HepG2 (cell line): Measurements from ENCODE around the gene CENPB. TPM values are rescaled to one million over a fixed set of nuclear protein-coding genes. Genes with fewer than 3 reads are reported as not detected.

ENCODE experiments used
- AGO1 ChIP-seq: fragments of 200-400 bp; formaldehyde crosslinking; IDR thresholded peaks from 2 replicates; pipeline ENCODE4 v1.6.1; 2017; ENCODE audit warnings: mild to moderate bottlenecking, low read depth, low read length, moderate library complexity; ENCODE audit not compliant: poor library complexity, severe bottlenecking
- GABPB1 ChIP-seq: IDR thresholded peaks from 2 replicates; pipeline ENCODE4 v1.6.1; 2016; ENCODE audit warnings: mild to moderate bottlenecking, missing genetic modification reagents, moderate library complexity, missing compliant biosample characterization
- HCFC1 ChIP-seq: fragments of 150-350 bp; IDR thresholded peaks from 2 replicates; pipeline ENCODE4 v1.6.1; 2014; ENCODE audit warnings: low read depth, low read length
- HES4 ChIP-seq: sonication (generic); formaldehyde crosslinking; IDR thresholded peaks from 2 replicates; pipeline ENCODE4 v1.9.0; 2021; ENCODE audit warnings: mild to moderate bottlenecking, missing genetic modification reagents, borderline replicate concordance
- KDM2A ChIP-seq: sonication (generic); formaldehyde crosslinking; IDR thresholded peaks from 2 replicates; pipeline ENCODE4 v1.4.0; 2020; ENCODE audit warnings: low read depth, missing genetic modification reagents, borderline replicate concordance
- MTA1 ChIP-seq: sonication (generic); formaldehyde crosslinking; IDR thresholded peaks from 2 replicates; pipeline ENCODE4 v1.4.0; 2020; ENCODE audit warnings: missing genetic modification reagents, mild to moderate bottlenecking, borderline replicate concordance
- NR2C2 ChIP-seq: sonication (generic); formaldehyde crosslinking; IDR thresholded peaks from 2 replicates; pipeline ENCODE4 v1.4.0; 2020; ENCODE audit warnings: missing genetic modification reagents, mild to moderate bottlenecking, moderate library complexity, borderline replicate concordance
- SAP130 ChIP-seq: IDR thresholded peaks from 2 replicates; pipeline ENCODE4 v1.6.1; 2016; ENCODE audit warnings: low read depth
- SMARCC2 ChIP-seq: fragments of 450-650 bp; IDR thresholded peaks from 2 replicates; pipeline ENCODE4 v1.6.1; 2017; ENCODE audit warnings: antibody characterized with exemption, mild to moderate bottlenecking
- SOX5 ChIP-seq: IDR thresholded peaks from 2 replicates; pipeline ENCODE4 v1.6.1; 2016; ENCODE audit warnings: borderline replicate concordance
- TOPORS ChIP-seq: sonication (generic); formaldehyde crosslinking; IDR thresholded peaks from 2 replicates; pipeline ENCODE4 v1.8.0; 2023; ENCODE audit warnings: mild to moderate bottlenecking, missing genetic modification reagents
- XRCC5 ChIP-seq: fragments of 200-400 bp; formaldehyde crosslinking; optimal IDR thresholded peaks from 2 replicates; pipeline ENCODE3; 2017; ENCODE audit warnings: mild to moderate bottlenecking, low read length
- ZC3H4 ChIP-seq: sonication (generic); formaldehyde crosslinking; IDR thresholded peaks from 2 replicates; pipeline ENCODE4 v1.4.0; 2020; ENCODE audit warnings: missing genetic modification reagents, borderline replicate concordance
- ZFP91 ChIP-seq: sonication (generic); formaldehyde crosslinking; IDR thresholded peaks from 2 replicates; pipeline ENCODE4 v1.9.0; 2022; ENCODE audit warnings: missing genetic modification reagents, mild to moderate bottlenecking, borderline replicate concordance
- ZNF142 ChIP-seq: sonication (generic); formaldehyde crosslinking; IDR thresholded peaks from 2 replicates; pipeline ENCODE4 v1.4.0; 2020; ENCODE audit warnings: missing genetic modification reagents
- ZNF256 ChIP-seq: sonication (generic); formaldehyde crosslinking; conservative IDR thresholded peaks from 2 replicates; pipeline ENCODE4 v1.4.0; 2020; ENCODE audit warnings: missing genetic modification reagents
- ZNF615 ChIP-seq: sonication (generic); formaldehyde crosslinking; IDR thresholded peaks from 2 replicates; pipeline ENCODE4 v1.5.0; 2020; ENCODE audit warnings: mild to moderate bottlenecking, missing genetic modification reagents, borderline replicate concordance
- ZSCAN31 ChIP-seq: sonication (generic); formaldehyde crosslinking; IDR thresholded peaks from 2 replicates; pipeline ENCODE4 v1.5.0; 2020; ENCODE audit warnings: low read depth, mild to moderate bottlenecking, missing genetic modification reagents
- polyA plus RNA-seq, 8 experiments: library from polyadenylated mRNA; depleted of rRNA in 3 of 8; stranded (reverse) in 7 of 8; unstranded in 1 of 8; fragments of >200 nt; fragmentation: Illumina TruSeq in 4 of 8; extraction: Trizol in 4 of 8; gene quantifications; 2 replicates each; pipeline versions ENCODE4 v1.2.1 to v1.2.3, GENCODE V29; 2011 to 2016; ENCODE audit warnings: low read depth in 4 of 8, missing spikeins in 1 of 8, mixed read lengths in 1 of 8; ENCODE audit not compliant: insufficient read depth in 1 of 8
- total RNA-seq, 5 experiments: library from RNA; depleted of rRNA; stranded (reverse); fragments of >200 nt; fragmentation: Illumina TruSeq; extraction: Trizol; gene quantifications; 2 replicates each; pipeline ENCODE4 v1.2.3, GENCODE V29; 2016; ENCODE audit warnings: low read depth in 1 of 5
- TF ChIP-seq, protein P1 (sequence below): sonication (generic); formaldehyde crosslinking; IDR thresholded peaks from 2 replicates; pipeline ENCODE4 v1.4.0; 2020; ENCODE audit warnings: missing genetic modification reagents; ENCODE audit errors: not compliant biosample characterization

Gene CENPB
- total and polyA plus RNA-seq, 2 of the 13 experiments (the other 11 are each of a cell fraction or from before 2014, with no cell fraction given) = 10.4 to 54.5 TPM

- TF ChIP-seq ZNF142 (no peak), XRCC5 (peak; percentile 33), SOX5 (CRISPR knock-in tag) (no peak), GABPB1 (CRISPR knock-in tag) (peak; percentile 16; the same call in 1 of the 2 replicates), KDM2A (CRISPR knock-in tag) (peak; percentile 13; the same call in 1 of the 2 replicates), MTA1 (CRISPR knock-in tag) (no peak), TOPORS (CRISPR knock-in tag) (no peak), SMARCC2 (no peak), SAP130 (peak; percentile 44), ZFP91 (CRISPR knock-in tag) (peak; percentile 55; the same call in 1 of the 2 replicates), ZNF615 (no peak), ZNF256 (CRISPR knock-in tag) (no peak), HES4 (CRISPR knock-in tag) (0 out of 2 replicates have a peak, but pooled peaks have one; percentile 15), ZSCAN31 (CRISPR knock-in tag) (0 out of 2 replicates have a peak, but pooled peaks have one; percentile 21), ZC3H4 (CRISPR knock-in tag) (no peak), AGO1 (peak; percentile 76), HCFC1 (peak; percentile 20; the same call in 1 of the 2 replicates), NR2C2 (no peak)
- TF ChIP-seq, protein P1, sequence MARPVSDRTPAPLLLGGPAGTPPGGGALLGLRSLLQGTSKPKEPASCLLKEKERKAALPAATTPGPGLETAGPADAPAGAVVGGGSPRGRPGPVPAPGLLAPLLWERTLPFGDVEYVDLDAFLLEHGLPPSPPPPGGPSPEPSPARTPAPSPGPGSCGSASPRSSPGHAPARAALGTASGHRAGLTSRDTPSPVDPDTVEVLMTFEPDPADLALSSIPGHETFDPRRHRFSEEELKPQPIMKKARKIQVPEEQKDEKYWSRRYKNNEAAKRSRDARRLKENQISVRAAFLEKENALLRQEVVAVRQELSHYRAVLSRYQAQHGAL (CRISPR knock-in tag) = no peak
Measured at GRCh38 chr20:3744806-3745685, 41.5 kb downstream of the CENPB start (continued).
